Measurements from ENCODE around the gene GRID2.

DNA sequence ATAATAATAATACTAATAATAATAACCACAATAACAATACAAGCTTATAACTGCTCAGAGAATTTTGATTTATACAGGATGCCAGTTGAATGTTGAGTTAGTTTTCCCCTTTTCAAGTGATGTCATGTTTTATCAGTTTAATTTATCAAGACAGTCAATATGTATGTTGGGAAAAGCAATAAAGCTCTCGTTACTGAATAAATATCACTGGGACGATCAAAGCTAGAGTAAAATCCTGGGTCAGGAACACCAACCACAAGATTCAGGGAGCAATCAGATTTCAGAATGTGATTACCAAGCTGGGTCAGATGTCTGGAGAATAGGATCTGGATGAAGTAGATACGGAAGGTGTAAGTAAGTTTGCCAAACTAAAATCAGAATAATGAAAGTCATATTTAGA lies 179.6 kb downstream of the GRID2 start:
- TF ChIP-seq EZH2 (optimal IDR thresholded peaks at IDR 0.05; ENCODE audit: low read depth, low read length) (no peak), CTCF (IDR thresholded peaks at IDR 0.05; ENCODE audit: low read length) (no peak), EZH2phosphoT487 (IDR thresholded peaks at IDR 0.05; ENCODE audit: low read length) (no peak)

All from MM.1S (cell line).